Endothelial cell of umbilical vein (primary cell): ENCODE results near the gene FBL. TPM values are rescaled to one million over a fixed set of nuclear protein-coding genes. Genes with fewer than 3 reads are reported as not detected.

Source experiments
- BruUV-seq: library from RNA; stranded (reverse); fragments of 400-500 nt; replicated peaks from 2 replicates; lab custom pipeline; 2021; lab: Mats Ljungman, UMichigan
- CTCF ChIA-PET: fragments of 300-600, 350-600 bp; sonication (Branson Sonifier 250); formaldehyde crosslinking; loops from one replicate; lab custom pipeline; 2021; ENCODE audit warnings: antibody characterized with exemption, inconsistent platforms; lab: Charles Lee
- POLR2A ChIA-PET: fragments of 300-600, 350-600 bp; sonication (Branson Sonifier 250); formaldehyde crosslinking; loops from one replicate; lab custom pipeline; 2021; ENCODE audit warnings: antibody characterized with exemption, inconsistent platforms; lab: Charles Lee
- DNase-seq: peaks from one replicate; pipeline ENCODE4 v3.0.0-alpha.2; 2011; ENCODE audit warnings: low read depth, low spot score
- FAIRE-seq: peaks from 2 replicates; lab custom pipeline; 2011; peaks lifted over from hg19 to GRCh38; lab: Jason Lieb, UNC
- H2AFZ ChIP-seq: 2 replicates; pipeline ENCODE4 v1.6.0; 2012; ENCODE audit warnings: low read depth, low read length, control low read depth, inconsistent platforms
- H3K27ac ChIP-seq: 2 replicates; pipeline ENCODE4 v1.5.1; 2011; ENCODE audit warnings: low read depth, mild to moderate bottlenecking, control low read depth, low read length, moderate library complexity; ENCODE audit not compliant: insufficient read depth
- H3K27me3 ChIP-seq, 2 experiments: 2 replicates each; pipeline versions ENCODE4 v1.6.0 to v1.6.1; 2011; ENCODE audit warnings: low read length in 2 of 2, mixed read lengths in 1 of 2; ENCODE audit not compliant: control insufficient read depth in 2 of 2, insufficient read depth in 2 of 2
- H3K36me3 ChIP-seq, 2 experiments: 2 replicates in 1 of 2; 3 replicates in 1 of 2; pipeline ENCODE4 v1.5.1; 2011; ENCODE audit warnings: low read length in 2 of 2, mild to moderate bottlenecking in 1 of 2, moderate library complexity in 1 of 2; ENCODE audit not compliant: control insufficient read depth in 2 of 2, insufficient read depth in 2 of 2; ENCODE audit errors: extremely low read depth in 1 of 2
- H3K4me1 ChIP-seq: 3 replicates; pipeline ENCODE4 v1.5.1; 2011; ENCODE audit warnings: mild to moderate bottlenecking, low read length; ENCODE audit not compliant: control insufficient read depth, insufficient read depth; ENCODE audit errors: extremely low read depth
- H3K4me2 ChIP-seq: 2 replicates; pipeline ENCODE4 v1.6.1; 2011; ENCODE audit warnings: low read length, control low read depth, mixed read lengths; ENCODE audit not compliant: insufficient read depth
- H3K4me3 ChIP-seq, 3 experiments: fragments of 200-600 bp in 1 of 3; sonication (generic), shearing (Covaris generic) in 1 of 3; replicated peaks in 1 of 3; 2 replicates each; pipeline ENCODE4 v1.5.1; 2011 to 2016; ENCODE audit warnings: control low read depth in 3 of 3, low read length in 3 of 3, mild to moderate bottlenecking in 2 of 3, inconsistent platforms in 1 of 3, low read depth in 1 of 3, moderate library complexity in 1 of 3; ENCODE audit not compliant: insufficient read depth in 1 of 3
- H3K79me2 ChIP-seq: 2 replicates; pipeline ENCODE4 v1.6.0; 2012; ENCODE audit warnings: low read length, inconsistent platforms; ENCODE audit not compliant: control insufficient read depth, insufficient read depth
- H3K9ac ChIP-seq: replicated peaks from 2 replicates; pipeline ENCODE3; 2011; ENCODE audit warnings: low read length, control low read depth; ENCODE audit not compliant: insufficient read depth; ENCODE audit errors: extremely low read depth
- H3K9me1 ChIP-seq: replicated peaks from 3 replicates; pipeline ENCODE4 v1.6.0; 2011; ENCODE audit warnings: mild to moderate bottlenecking, low read length; ENCODE audit not compliant: control insufficient read depth, insufficient read depth; ENCODE audit errors: extremely low read depth
- H3K9me3 ChIP-seq: replicated peaks from 2 replicates; pipeline ENCODE4 v1.5.1; 2012; ENCODE audit warnings: low read length, inconsistent platforms; ENCODE audit not compliant: control insufficient read depth, insufficient read depth
- H4K20me1 ChIP-seq: replicated peaks from 2 replicates; pipeline ENCODE3; 2011; ENCODE audit warnings: mild to moderate bottlenecking, low read length; ENCODE audit not compliant: control insufficient read depth, insufficient read depth; ENCODE audit errors: extremely low read depth
- CTCF ChIP-seq, 2 donors: IDR thresholded peaks; 1 replicate in 1 of 2; 2 replicates in 1 of 2; pipeline ENCODE4 v1.5.1; 2011; ENCODE audit warnings: low read length in 2 of 2, mild to moderate bottlenecking in 2 of 2, moderate library complexity in 2 of 2, control low read depth in 1 of 2, inconsistent platforms in 1 of 2, low read depth in 1 of 2; ENCODE audit not compliant: insufficient read depth in 1 of 2; ENCODE audit errors: extremely low read depth in 1 of 2
- EZH2 ChIP-seq: IDR thresholded peaks from 2 replicates; pipeline ENCODE4 v1.6.1; 2012; ENCODE audit warnings: borderline replicate concordance, low read depth, mild to moderate bottlenecking, moderate library complexity, low read length, inconsistent platforms; ENCODE audit not compliant: severe bottlenecking
- FOS ChIP-seq: IDR thresholded peaks from 2 replicates; pipeline ENCODE4 v1.6.1; 2011; ENCODE audit warnings: mild to moderate bottlenecking, low read length, moderate library complexity, borderline replicate concordance; ENCODE audit not compliant: insufficient read depth
- GATA2 ChIP-seq: IDR thresholded peaks from 2 replicates; pipeline ENCODE4 v1.7.0; 2011; ENCODE audit warnings: low read depth, mild to moderate bottlenecking, moderate library complexity, mixed read lengths, low read length; ENCODE audit not compliant: insufficient read length, insufficient read depth
- JUN ChIP-seq: IDR thresholded peaks from 2 replicates; pipeline ENCODE4 v1.6.1; 2011; ENCODE audit warnings: borderline replicate concordance, low read depth; ENCODE audit not compliant: insufficient read length, insufficient read depth
- MAX ChIP-seq: IDR thresholded peaks from 2 replicates; pipeline ENCODE4 v1.6.1; 2011; ENCODE audit not compliant: insufficient read depth, insufficient read length
- MYC ChIP-seq: IDR thresholded peaks from one replicate; pipeline ENCODE4 v1.6.1; 2011; ENCODE audit warnings: mild to moderate bottlenecking, low read depth, low read length
- POLR2A ChIP-seq: IDR thresholded peaks from 2 replicates; pipeline ENCODE4 v1.6.1; 2012; ENCODE audit warnings: low read depth, mild to moderate bottlenecking, control low read depth, low read length
- POLR2AphosphoS5 ChIP-seq: IDR thresholded peaks from 2 replicates; pipeline ENCODE4 v1.6.1; 2012; ENCODE audit warnings: low read depth, mild to moderate bottlenecking, control low read depth, low read length, moderate library complexity; ENCODE audit not compliant: insufficient read depth
- dilution Hi-C: fragments of 300-500 bp; cut with MboI; formaldehyde crosslinking; loops from one replicate; pipeline ENCODE4 v1.15.0; 2019; ENCODE audit warnings: low sequenced_read_pairs; ENCODE audit not compliant: extremely low pct_ligation_motif_present
- intact Hi-C: fragments of 100-400 bp; cut with micrococcal nuclease; formaldehyde crosslinking; loops from one replicate; pipeline ENCODE4 v1.10.0; 2022
- polyA plus RNA-seq, 4 experiments: library from polyadenylated mRNA; depleted of rRNA in 3 of 4; stranded (reverse) in 3 of 4; unstranded in 1 of 4; fragments of >200 nt; gene quantifications; 2 replicates each; pipeline versions ENCODE4 v1.2.1 to v1.2.3, GENCODE V29; 2011 to 2012; ENCODE audit warnings: missing spikeins in 1 of 4
- total RNA-seq: library from RNA; stranded (reverse); gene quantifications from 2 replicates; pipeline ENCODE4 v1.2.3, GENCODE V29; 2021

Gene FBL
- total and polyA plus RNA-seq, 2 donors (not counting 3 experiments of a cell fraction or from before 2014, with no cell fraction given), result 271 to 473 TPM

- DNase-seq (no peak), FAIRE-seq (no peak)
- Histone ChIP-seq H4K20me1 (no peaks in the 10 kb centered on the region), H3K4me3 (no peak overlapping the region), H3K36me3 (peaks cover 4 to 25% of the 10 kb centered on the region in 2 experiments), H3K9me1 (no peaks in the 10 kb centered on the region), H3K27me3 (no peaks in the 10 kb centered on the region), H3K4me2 (no peak overlapping the region), H2AFZ (no peak overlapping the region), H3K9me3 (no peaks in the 10 kb centered on the region), H3K79me2 (peaks cover 63% of the 10 kb centered on the region), H3K4me1 (peaks cover 15% of the 10 kb centered on the region), H3K27ac (no peak overlapping the region), H3K9ac (no peak overlapping the region)
- intact Hi-C loops, result no loop called here
- CTCF ChIA-PET, result interaction anchor here (0.7 kb wide), 1 partner anchor 16 kb away, joined by 3 read pairs; no protein-coding TSS in a partner anchor
- BruUV-seq, result no TSS peak
- TF ChIP-seq GATA2 (no peak), JUN (no peak), POLR2A (no peak), EZH2 (no peak), FOS (no peak), POLR2AphosphoS5 (no peak), MAX (no peak), MYC (no peak), CTCF (IDR thresholded peaks at IDR 0.05; ENCODE audit: extremely low read depth in 1 of 2, insufficient read depth in 1 of 2, low read depth in 1 of 2, low read length in 2 of 2) (no peak)
- dilution Hi-C loops, result no loop called here
- POLR2A ChIA-PET, result no interaction called here
These were observed 5.7 kb downstream of the FBL start for GRCh38 chr19:39840492-39840891.
